T-cell (primary cell): ENCODE measurements around the gene ROBO1. TPM values are rescaled to one million over a fixed set of nuclear protein-coding genes. Genes with fewer than 3 reads are reported as not detected.

ENCODE experiments used
- ATAC-seq, 4 experiments: fragments of 200-7000 bp in 3 of 4; fragments of 150-1000 bp in 1 of 4; cut with Tn5 transposase; replicated peaks in 1 of 4; 1 replicate in 3 of 4; 2 replicates in 1 of 4; pipeline ENCODE4 v1.10.0; 2021; ENCODE audit warnings: moderate library complexity in 3 of 4, mild to moderate bottlenecking in 2 of 4, moderate number of reproducible peaks in 1 of 4
- CTCF ChIA-PET, 2 donors: fragments of 300-600 bp; sonication (Branson Sonifier 250); formaldehyde crosslinking; loops; one replicate each; lab custom pipeline; 2022; ENCODE audit warnings: antibody characterized with exemption in 2 of 2; lab: Charles Lee
- POLR2A ChIA-PET, 2 donors: fragments of 300-600 bp; sonication (Branson Sonifier 250); formaldehyde crosslinking; loops; one replicate each; lab custom pipeline; 2022; ENCODE audit warnings: antibody characterized with exemption in 2 of 2; lab: Charles Lee
- DNase-seq, 35 experiments: peaks; one replicate each; pipeline versions ENCODE4 v3.0.0 to v3.0.0-alpha.2; 2013 to 2023
- H3K27ac ChIP-seq: one replicate; pipeline ENCODE4 v1.5.1; 2013; ENCODE audit warnings: low read length
- H3K27me3 ChIP-seq, 2 experiments: replicated peaks in 1 of 2; 1 replicate in 1 of 2; 2 replicates in 1 of 2; pipeline versions ENCODE4 v1.6.1 to v1.7.0; 2013; ENCODE audit warnings: low read length in 1 of 2, mixed read lengths in 1 of 2; ENCODE audit not compliant: control insufficient read depth in 2 of 2, insufficient read depth in 2 of 2; ENCODE audit errors: extremely low read depth in 1 of 2
- H3K36me3 ChIP-seq, 2 donors: 1 replicate in 1 of 2; 2 replicates in 1 of 2; pipeline versions ENCODE4 v1.6.1 to v1.7.0; 2013; ENCODE audit warnings: low read length in 1 of 2; ENCODE audit not compliant: control insufficient read depth in 2 of 2, insufficient read depth in 1 of 2; ENCODE audit errors: extremely low read depth in 1 of 2
- H3K4me1 ChIP-seq, 2 experiments: 1 replicate in 1 of 2; 2 replicates in 1 of 2; pipeline versions ENCODE4 v1.6.1 to v1.7.0; 2013; ENCODE audit warnings: low read length in 2 of 2, mixed read lengths in 1 of 2; ENCODE audit not compliant: insufficient read depth in 2 of 2, control insufficient read depth in 1 of 2; ENCODE audit errors: extremely low read depth in 1 of 2
- H3K4me3 ChIP-seq, 2 donors: 1 replicate in 1 of 2; 2 replicates in 1 of 2; pipeline versions ENCODE4 v1.5.1 to v1.7.0; 2013; ENCODE audit warnings: mild to moderate bottlenecking in 2 of 2, low read length in 1 of 2, moderate library complexity in 1 of 2; ENCODE audit not compliant: control insufficient read depth in 1 of 2; ENCODE audit errors: extremely low read depth in 1 of 2
- H3K9me3 ChIP-seq: 2 replicates; pipeline ENCODE4 v1.7.0; 2013
- H3K27ac Mint-ChIP-seq, 2 donors: one replicate each; pipeline ENCODE4 v1.8.0; 2020 to 2021; ENCODE audit warnings: mild to moderate bottlenecking in 2 of 2, mixed read lengths in 2 of 2
- H3K27me3 Mint-ChIP-seq, 2 donors: one replicate each; pipeline ENCODE4 v1.8.0; 2021 to 2022; ENCODE audit warnings: mixed read lengths in 2 of 2
- H3K36me3 Mint-ChIP-seq: one replicate; pipeline ENCODE4 v1.8.0; 2021; ENCODE audit warnings: mixed read lengths
- H3K4me1 Mint-ChIP-seq, 3 donors: one replicate each; pipeline ENCODE4 v1.8.0; 2020 to 2022; ENCODE audit warnings: mixed read lengths in 3 of 3, mild to moderate bottlenecking in 1 of 3
- H3K4me3 Mint-ChIP-seq, 3 donors: one replicate each; pipeline ENCODE4 v1.8.0; 2020 to 2022; ENCODE audit warnings: mild to moderate bottlenecking in 3 of 3, mixed read lengths in 3 of 3, moderate library complexity in 3 of 3
- H3K9me3 Mint-ChIP-seq, 3 donors: one replicate each; pipeline ENCODE4 v1.8.0; 2020 to 2022; ENCODE audit warnings: mixed read lengths in 3 of 3
- WGBS: methylation state at CpG from one replicate; pipeline ENCODE4 v1.1.5; 2013; ENCODE audit warnings: missing lambda C conversion rate; ENCODE audit not compliant: insufficient coverage; 5-methylcytosine and 5-hydroxymethylcytosine counted together
- total RNA-seq, 35 experiments: library from RNA in 6 of 35; stranded (reverse) in 6 of 35; fragments of 120-200 nt in 1 of 35; gene quantifications; one replicate each; pipeline versions ENCODE4 v1.2.1 to v1.2.4 and lab custom pipeline; 2013 to 2026

ROBO1 gene
- total RNA-seq, 5 donors from 2014 or later (not counting 1 experiment from before 2014, with no cell fraction given), result 0.20 to 2.4 (median 1.7) TPM

GRCh38 chr3:79587150-79587549, 180.6 kb downstream of the ROBO1 start:
- Mint-ChIP-seq H3K27me3 (no peaks in the 10 kb centered on the region), H3K4me3 (no peak overlapping the region), H3K27ac (no peak overlapping the region), H3K36me3 (no peaks in the 10 kb centered on the region), H3K9me3 (peaks cover 5 to 9% (median 7%) of the 10 kb centered on the region in 3 donors), H3K4me1 (no peaks in the 10 kb centered on the region)
- DNase-seq (no peak), ATAC-seq (no peak)
- no peak overlapping the region for H3K4me3 ChIP-seq
- no peaks in the 10 kb centered on the region for H3K36me3 ChIP-seq
- no peak overlapping the region for H3K27ac ChIP-seq
- no peaks in the 10 kb centered on the region for H3K4me1 ChIP-seq
- no peaks in the 10 kb centered on the region for H3K9me3 ChIP-seq
- no peaks in the 10 kb centered on the region for H3K27me3 ChIP-seq
- ChIA-PET POLR2A (no interaction called here), CTCF (no interaction called here)

- Histone ChIP-seq H3K9me3 (no peaks in the 10 kb centered on the region), H3K27ac (no peak overlapping the region), H3K27me3 (no peaks in the 10 kb centered on the region), H3K4me3 (no peak overlapping the region), H3K4me1 (no peaks in the 10 kb centered on the region), H3K36me3 (no peaks in the 10 kb centered on the region)
- no peak overlapping the region for H3K27ac Mint-ChIP-seq
- ATAC-seq (no peak), DNase-seq (no peak)
- H3K27me3 Mint-ChIP-seq, result no peaks in the 10 kb centered on the region
- H3K4me3 Mint-ChIP-seq, result no peak overlapping the region
- H3K36me3 Mint-ChIP-seq, result no peaks in the 10 kb centered on the region
- POLR2A ChIA-PET, result no interaction called here
- CTCF ChIA-PET, result no interaction called here
- H3K9me3 Mint-ChIP-seq, result peaks cover 5 to 12% (median 5%) of the 10 kb centered on the region in 3 donors
- no peaks in the 10 kb centered on the region for H3K4me1 Mint-ChIP-seq
These were observed 181.6 kb downstream of the ROBO1 start for GRCh38 chr3:79586232-79586631.

- no peaks in the 10 kb centered on the region for H3K36me3 ChIP-seq
- Mint-ChIP-seq H3K27ac (no peak overlapping the region), H3K4me1 (no peaks in the 10 kb centered on the region), H3K4me3 (no peak overlapping the region), H3K36me3 (no peaks in the 10 kb centered on the region), H3K9me3 (peaks cover 0 to 10% (median 3%) of the 10 kb centered on the region in 3 donors), H3K27me3 (no peaks in the 10 kb centered on the region)
- ATAC-seq, result no peak
- ChIA-PET POLR2A (no interaction called here), CTCF (no interaction called here)
- H3K4me1 ChIP-seq, result no peaks in the 10 kb centered on the region
- DNase-seq, result no peak
- H3K9me3 ChIP-seq, result no peaks in the 10 kb centered on the region
- WGBS, result no CpG with 5 or more reads among the region's 7 CpGs
- no peaks in the 10 kb centered on the region for H3K27me3 ChIP-seq
- H3K4me3 ChIP-seq, result no peak overlapping the region
- H3K27ac ChIP-seq, result no peak overlapping the region
These were observed 194.9 kb downstream of the ROBO1 start for GRCh38 chr3:79572930-79573329.

DNA sequence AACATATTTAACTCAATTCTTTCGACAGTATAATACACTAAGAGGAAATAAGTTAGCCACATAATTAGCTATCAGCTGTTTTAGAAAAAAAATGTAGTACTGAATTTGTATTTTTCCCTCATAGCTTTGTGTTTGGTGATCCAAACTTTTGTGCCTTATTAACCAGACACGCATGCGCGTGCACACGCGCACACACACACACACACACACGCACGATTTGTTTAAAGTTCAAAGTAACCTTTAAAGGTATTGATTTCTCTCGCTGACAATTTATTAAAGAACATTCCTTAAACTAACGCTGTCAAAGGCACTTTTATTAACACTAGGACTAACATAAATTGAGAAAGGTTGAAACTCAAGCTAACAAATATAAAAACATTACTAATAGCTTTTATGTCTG, 198.9 kb downstream of the ROBO1 start:
- H3K27ac Mint-ChIP-seq, result no peak overlapping the region
- Histone ChIP-seq H3K4me1 (no peaks in the 10 kb centered on the region), H3K36me3 (no peaks in the 10 kb centered on the region), H3K27ac (no peak overlapping the region), H3K27me3 (no peaks in the 10 kb centered on the region), H3K9me3 (no peaks in the 10 kb centered on the region), H3K4me3 (no peak overlapping the region)
- no peaks in the 10 kb centered on the region for H3K36me3 Mint-ChIP-seq
- ATAC-seq (no peak), DNase-seq (no peak)
- no peaks in the 10 kb centered on the region for H3K4me1 Mint-ChIP-seq
- peaks cover 7 to 13% (median 9%) of the 10 kb centered on the region in 3 donors for H3K9me3 Mint-ChIP-seq
- H3K4me3 Mint-ChIP-seq, result no peak overlapping the region
- CTCF ChIA-PET, result interaction anchor here in 1 of 2 donors (0.7 kb wide), 1 partner anchor 591 kb away, joined by 3 read pairs; no protein-coding TSS in a partner anchor
- H3K27me3 Mint-ChIP-seq, result no peaks in the 10 kb centered on the region
- POLR2A ChIA-PET, result no interaction called here
- no CpG with 5 or more reads among the region's 10 CpGs for whole genome bisulfite sequencing

DNA sequence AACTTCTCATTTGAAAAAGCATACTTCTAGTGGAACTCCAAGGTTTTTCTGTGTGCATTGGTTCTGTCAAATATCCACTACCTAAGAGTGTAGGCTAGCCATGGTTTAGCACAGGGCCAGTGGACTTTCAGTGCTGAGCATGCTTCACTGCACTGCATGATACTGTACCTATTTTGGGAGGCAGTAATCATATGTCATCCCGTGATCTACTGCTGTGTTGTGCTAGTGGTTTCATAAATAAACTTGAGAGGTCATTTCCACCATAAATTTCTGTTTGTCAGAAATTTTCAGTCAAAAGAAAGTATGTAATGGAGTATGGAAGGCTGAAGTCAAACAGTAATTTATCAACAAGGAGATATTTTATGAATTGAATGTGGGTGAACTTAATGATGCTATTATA, 203.6 kb downstream of the ROBO1 start:
- Mint-ChIP-seq H3K4me3 (no peak overlapping the region), H3K36me3 (no peaks in the 10 kb centered on the region)

GRCh38 chr3:79560698-79561097, 207.1 kb downstream of the ROBO1 start:
- Histone ChIP-seq H3K27ac (no peak overlapping the region), H3K9me3 (no peaks in the 10 kb centered on the region), H3K4me3 (no peak overlapping the region), H3K36me3 (no peaks in the 10 kb centered on the region), H3K27me3 (no peaks in the 10 kb centered on the region), H3K4me1 (no peaks in the 10 kb centered on the region)
- Mint-ChIP-seq H3K27me3 (no peaks in the 10 kb centered on the region), H3K27ac (no peak overlapping the region), H3K4me3 (no peak overlapping the region), H3K9me3 (peaks cover 4 to 12% (median 8%) of the 10 kb centered on the region in 3 donors), H3K4me1 (no peaks in the 10 kb centered on the region), H3K36me3 (no peaks in the 10 kb centered on the region)
- POLR2A ChIA-PET, result no interaction called here
- ATAC-seq (no peak), DNase-seq (no peak)
- WGBS, result 69% methylated on average over 2 of the region's 4 CpGs
- CTCF ChIA-PET, result no interaction called here

More for the DNA sequence above, 203.6 kb downstream of the ROBO1 start:
- POLR2A ChIA-PET, result no interaction called here
- no CpG with 5 or more reads among the region's 1 CpG for WGBS
- Histone ChIP-seq H3K9me3 (no peaks in the 10 kb centered on the region), H3K4me3 (no peak overlapping the region), H3K36me3 (no peaks in the 10 kb centered on the region), H3K4me1 (no peaks in the 10 kb centered on the region), H3K27me3 (no peaks in the 10 kb centered on the region), H3K27ac (no peak overlapping the region)
- Mint-ChIP-seq H3K9me3 (peaks cover 10 to 14% (median 11%) of the 10 kb centered on the region in 3 donors), H3K4me1 (no peaks in the 10 kb centered on the region), H3K27ac (no peak overlapping the region), H3K27me3 (no peaks in the 10 kb centered on the region)
- CTCF ChIA-PET, result no interaction called here
- no peak for ATAC-seq
- DNase-seq, result no peak

DNA sequence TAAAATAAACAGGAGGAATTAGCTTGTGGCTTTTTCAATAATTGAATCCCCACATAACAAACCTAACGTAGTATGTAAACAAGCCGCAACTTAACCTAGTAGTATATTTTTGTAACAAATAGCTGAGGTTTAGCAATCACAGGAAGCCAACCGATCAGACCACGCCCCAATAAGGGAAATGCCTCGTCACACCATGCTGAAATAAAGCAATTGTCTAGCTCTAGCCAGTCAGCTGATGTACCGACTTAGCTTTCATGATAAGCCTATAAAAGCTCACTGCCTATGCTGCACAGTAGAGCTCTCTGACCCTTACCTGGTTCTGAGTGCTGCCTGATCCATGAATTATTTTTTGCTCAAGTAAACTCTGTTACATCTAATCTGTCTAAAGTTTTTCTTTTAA, 208.9 kb downstream of the ROBO1 start:
- no peaks in the 10 kb centered on the region for H3K36me3 Mint-ChIP-seq
- H3K9me3 Mint-ChIP-seq, result peaks cover 5 to 11% (median 10%) of the 10 kb centered on the region in 3 donors
- no peak overlapping the region for H3K27ac Mint-ChIP-seq
- no peaks in the 10 kb centered on the region for H3K4me1 Mint-ChIP-seq
- H3K27me3 Mint-ChIP-seq, result no peaks in the 10 kb centered on the region
- H3K27me3 ChIP-seq, result no peaks in the 10 kb centered on the region
- ATAC-seq (no peak), DNase-seq (no peak)
- ChIA-PET POLR2A (no interaction called here), CTCF (no interaction called here)
- H3K4me1 ChIP-seq, result no peaks in the 10 kb centered on the region
- H3K36me3 ChIP-seq, result no peaks in the 10 kb centered on the region
- no peaks in the 10 kb centered on the region for H3K9me3 ChIP-seq
- no peak overlapping the region for H3K4me3 Mint-ChIP-seq
- H3K4me3 ChIP-seq, result no peak overlapping the region
- H3K27ac ChIP-seq, result no peak overlapping the region
- 65% methylated on average over 4 of the region's 6 CpGs for WGBS
